Prostate gland (tissue), 2 donors: ENCODE data around the gene DAPK3.

Experiments
- POLR2A ChIP-seq: fragments of 450-650 bp; IDR thresholded peaks from one replicate; pipeline ENCODE4 v1.6.1; 2016; ENCODE audit warnings: antibody characterized with exemption, mild to moderate bottlenecking
- POLR2AphosphoS5 ChIP-seq: sonication (generic); formaldehyde crosslinking; IDR thresholded peaks from one replicate; pipeline ENCODE4 v1.6.1; 2017; ENCODE audit warnings: antibody characterized with exemption
- TF ChIP-seq, protein P1 (sequence below), 4 experiments: fragments of 200-600 bp in 2 of 4; fragments of 450-650 bp in 2 of 4; sonication (generic) in 2 of 4; IDR thresholded peaks; 1 replicate in 3 of 4; 2 replicates in 1 of 4; pipeline ENCODE4 v1.5.1; 2016 to 2019; ENCODE audit warnings: antibody characterized with exemption in 4 of 4, mild to moderate bottlenecking in 2 of 4, moderate library complexity in 2 of 4

DNA sequence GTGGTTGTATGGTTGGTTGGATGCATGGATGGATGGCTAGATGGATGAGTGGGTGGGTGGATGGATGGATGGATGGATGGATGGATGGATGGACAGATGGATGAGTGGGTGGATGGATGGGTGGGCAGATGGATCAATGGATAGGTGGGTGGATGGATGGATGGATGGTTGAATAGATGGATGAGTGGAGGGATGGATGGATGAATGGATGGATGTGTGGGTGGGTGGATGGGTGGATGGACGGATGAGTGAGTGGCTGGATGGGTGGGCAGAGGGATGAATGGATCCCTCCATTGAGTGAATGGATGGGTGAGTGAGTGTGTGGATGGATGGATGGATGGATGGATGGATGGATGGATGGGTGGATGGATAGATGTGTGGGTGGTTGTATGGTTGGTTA lies 47.0 kb downstream of the DAPK3 start:
- TF ChIP-seq, protein P1, sequence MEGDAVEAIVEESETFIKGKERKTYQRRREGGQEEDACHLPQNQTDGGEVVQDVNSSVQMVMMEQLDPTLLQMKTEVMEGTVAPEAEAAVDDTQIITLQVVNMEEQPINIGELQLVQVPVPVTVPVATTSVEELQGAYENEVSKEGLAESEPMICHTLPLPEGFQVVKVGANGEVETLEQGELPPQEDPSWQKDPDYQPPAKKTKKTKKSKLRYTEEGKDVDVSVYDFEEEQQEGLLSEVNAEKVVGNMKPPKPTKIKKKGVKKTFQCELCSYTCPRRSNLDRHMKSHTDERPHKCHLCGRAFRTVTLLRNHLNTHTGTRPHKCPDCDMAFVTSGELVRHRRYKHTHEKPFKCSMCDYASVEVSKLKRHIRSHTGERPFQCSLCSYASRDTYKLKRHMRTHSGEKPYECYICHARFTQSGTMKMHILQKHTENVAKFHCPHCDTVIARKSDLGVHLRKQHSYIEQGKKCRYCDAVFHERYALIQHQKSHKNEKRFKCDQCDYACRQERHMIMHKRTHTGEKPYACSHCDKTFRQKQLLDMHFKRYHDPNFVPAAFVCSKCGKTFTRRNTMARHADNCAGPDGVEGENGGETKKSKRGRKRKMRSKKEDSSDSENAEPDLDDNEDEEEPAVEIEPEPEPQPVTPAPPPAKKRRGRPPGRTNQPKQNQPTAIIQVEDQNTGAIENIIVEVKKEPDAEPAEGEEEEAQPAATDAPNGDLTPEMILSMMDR (IDR thresholded peaks at IDR 0.05) = no peak
- no peak for TF ChIP-seq POLR2AphosphoS5
- no peak for TF ChIP-seq POLR2A
